Brain pericyte (primary cell): ENCODE data around the gene C21orf91.
A peak's percentile ranks its signal among the peaks of the same experiment; 100 is the strongest.

Source experiments
- DNase-seq: peaks from one replicate; pipeline ENCODE4 v3.0.0-alpha.2; 2012; ENCODE audit warnings: low read depth, low spot score

Gene C21orf91

GRCh38 chr21:17819114-17819876 is at the start of gene C21orf91:
Gene C21orf91, minus strand, starts transcription at chr21:17819356. Its CDS starts 1,038 bp downstream, at chr21:17818318.
- peak; percentile 66 for DNase-seq

GRCh38 chr21:17866590-17866989 is 47.4 kb upstream of the C21orf91 start:
- DNase-seq = no peak

GRCh38 chr21:17859661-17860060 is 40.5 kb upstream of the C21orf91 start:
- DNase-seq = no peak

- no peak for DNase-seq
Observed at GRCh38 chr21:17858747-17859146, 39.6 kb upstream of the C21orf91 start.

- DNase-seq = no peak
Observed at GRCh38 chr21:17854745-17855144, 35.6 kb upstream of the C21orf91 start.

GRCh38 chr21:17853393-17854275 is 34.5 kb upstream of the C21orf91 start:
- DNase-seq = no peak

- peak; percentile 67 for DNase-seq
Observed at GRCh38 chr21:17848228-17848627, 29.1 kb upstream of the C21orf91 start.

GRCh38 chr21:17841103-17841502 is 21.9 kb upstream of the C21orf91 start:
- DNase-seq = no peak

- no peak for DNase-seq
Observed at GRCh38 chr21:17834639-17835354, 15.6 kb upstream of the C21orf91 start.

- no peak for DNase-seq
Observed at GRCh38 chr21:17829472-17829871, 10.3 kb upstream of the C21orf91 start.

GRCh38 chr21:17828223-17828622 is 9.1 kb upstream of the C21orf91 start:
- DNase-seq = no peak

- DNase-seq = no peak
Observed at GRCh38 chr21:17823846-17824245, 4.7 kb upstream of the C21orf91 start.

GRCh38 chr21:17821121-17821520 is 2.0 kb upstream of the C21orf91 start:
- no peak for DNase-seq

GRCh38 chr21:17819877-17820229 is 697 bp upstream of the C21orf91 start:
- DNase-seq = no peak

GRCh38 chr21:17818186-17819113 is 706 bp downstream of the C21orf91 start:
- DNase-seq = no peak

- no peak for DNase-seq
Observed at GRCh38 chr21:17813353-17813752, 5.8 kb downstream of the C21orf91 start.

GRCh38 chr21:17805966-17806365 is 13.2 kb downstream of the C21orf91 start:
- no peak for DNase-seq

GRCh38 chr21:17803536-17803935 is 15.6 kb downstream of the C21orf91 start:
- no peak for DNase-seq

GRCh38 chr21:17802572-17802971 is 16.6 kb downstream of the C21orf91 start:
- no peak for DNase-seq

GRCh38 chr21:17799414-17800164 is 19.6 kb downstream of the C21orf91 start:
- DNase-seq = no peak
